Fibroblast of lung (primary cell): Measurements from ENCODE around the gene TBXA2R. TPM values are rescaled to one million over a fixed set of nuclear protein-coding genes. Genes with fewer than 3 reads are reported as not detected.

Experiments used
- DNase-seq, 2 donors: peaks; one replicate each; pipeline versions ENCODE4 v3.0.0 to v3.0.0-alpha.2; 2010; ENCODE audit warnings: low read depth in 2 of 2
- H2AFZ ChIP-seq: 2 replicates; pipeline ENCODE4 v1.5.1; 2012; ENCODE audit warnings: low read length, control low read depth, inconsistent platforms
- H3K27ac ChIP-seq: 2 replicates; pipeline ENCODE4 v1.5.1; 2011; ENCODE audit warnings: low read length, control low read depth; ENCODE audit not compliant: insufficient read depth
- H3K27me3 ChIP-seq: 2 replicates; pipeline ENCODE4 v1.5.1; 2011; ENCODE audit warnings: mild to moderate bottlenecking, low read length; ENCODE audit not compliant: control insufficient read depth, insufficient read depth
- H3K36me3 ChIP-seq: 2 replicates; pipeline ENCODE4 v1.5.1; 2011; ENCODE audit warnings: low read length; ENCODE audit not compliant: control insufficient read depth, insufficient read depth
- H3K4me1 ChIP-seq: 2 replicates; pipeline ENCODE4 v1.5.1; 2011; ENCODE audit warnings: low read length; ENCODE audit not compliant: control insufficient read depth, insufficient read depth; ENCODE audit errors: extremely low read depth
- H3K4me2 ChIP-seq: 2 replicates; pipeline ENCODE4 v1.5.1; 2011; ENCODE audit warnings: low read length, control low read depth; ENCODE audit not compliant: insufficient read depth; ENCODE audit errors: extremely low read depth
- H3K4me3 ChIP-seq, 4 experiments: fragments of 200-600 bp in 1 of 4; sonication (generic) in 1 of 4; replicated peaks in 1 of 4; 2 replicates each; pipeline ENCODE4 v1.5.1; 2011 to 2016; ENCODE audit warnings: low read length in 4 of 4, low read depth in 3 of 4, mild to moderate bottlenecking in 3 of 4, control low read depth in 2 of 4, inconsistent platforms in 1 of 4, mixed read lengths in 1 of 4; ENCODE audit not compliant: insufficient read depth in 1 of 4; ENCODE audit errors: control extremely low read depth in 1 of 4
- H3K79me2 ChIP-seq: 2 replicates; pipeline ENCODE4 v1.5.1; 2012; ENCODE audit warnings: mild to moderate bottlenecking, low read length, inconsistent platforms; ENCODE audit not compliant: control insufficient read depth, insufficient read depth
- H3K9ac ChIP-seq: 2 replicates; pipeline ENCODE4 v1.5.1; 2011; ENCODE audit warnings: mild to moderate bottlenecking, low read length, control low read depth; ENCODE audit not compliant: insufficient read depth
- H3K9me3 ChIP-seq: 2 replicates; pipeline ENCODE4 v1.5.1; 2012; ENCODE audit warnings: low read depth, low read length; ENCODE audit not compliant: control insufficient read depth, insufficient read depth
- H4K20me1 ChIP-seq: 2 replicates; pipeline ENCODE4 v1.5.1; 2011; ENCODE audit warnings: low read length; ENCODE audit not compliant: control insufficient read depth, insufficient read depth; ENCODE audit errors: extremely low read depth
- CTCF ChIP-seq, 2 donors: IDR thresholded peaks in 1 of 2; conservative IDR thresholded peaks in 1 of 2; 1 replicate in 1 of 2; 2 replicates in 1 of 2; pipeline ENCODE4 v1.5.1; 2011 to 2012; ENCODE audit warnings: low read length in 2 of 2, control low read depth in 1 of 2, inconsistent platforms in 1 of 2, low read depth in 1 of 2, mild to moderate bottlenecking in 1 of 2
- EZH2 ChIP-seq: IDR thresholded peaks from 2 replicates; pipeline ENCODE4 v1.5.1; 2012; ENCODE audit warnings: low read length, control low read depth, mild to moderate bottlenecking; ENCODE audit errors: missing control alignments
- polyA plus RNA-seq, 2 donors: library from polyadenylated mRNA; depleted of rRNA in 1 of 2; stranded (reverse) in 1 of 2; unstranded in 1 of 2; fragments of >200 nt; gene quantifications; 2 replicates each; pipeline ENCODE4 v1.2.1, GENCODE V29; 2011 to 2012; ENCODE audit warnings: missing spikeins in 1 of 2
- total RNA-seq: library from RNA; depleted of rRNA; stranded (reverse); fragments of >200 nt; gene quantifications from 2 replicates; pipeline ENCODE4 v1.2.1, GENCODE V29; 2014

Gene TBXA2R
- total and polyA plus RNA-seq, 2 donors (not counting 1 experiment from before 2014, with no cell fraction given), result 1.3 to 1.8 TPM

- Histone ChIP-seq H3K9me3 (no peaks in the 10 kb centered on the region), H3K27me3 (no peaks in the 10 kb centered on the region), H3K36me3 (peaks cover 15% of the 10 kb centered on the region), H3K4me1 (peaks cover 9% of the 10 kb centered on the region), H3K4me3 (peak overlapping the region in 1 of 4 experiments; percentile 63), H4K20me1 (no peaks in the 10 kb centered on the region), H3K9ac (no peak overlapping the region), H3K79me2 (no peaks in the 10 kb centered on the region), H2AFZ (no peak overlapping the region), H3K4me2 (no peak overlapping the region), H3K27ac (no peak overlapping the region)
- DNase-seq, result no peak
- TF ChIP-seq EZH2 (no peak), CTCF (conservative IDR thresholded peaks at IDR 0.05 in 1 of 2, IDR thresholded peaks at IDR 0.05 in 1 of 2; ENCODE audit: low read depth in 1 of 2, low read length in 2 of 2) (no peak)
These were observed 1.5 kb upstream of the TBXA2R start for GRCh38 chr19:3608079-3608641.

- peak in 1 of 2 donors; percentile 53 for DNase-seq
- Histone ChIP-seq H4K20me1 (no peaks in the 10 kb centered on the region), H3K4me1 (peaks cover 9% of the 10 kb centered on the region), H3K36me3 (peaks cover 11% of the 10 kb centered on the region), H2AFZ (no peak overlapping the region), H3K9ac (peak overlapping the region; percentile 40), H3K4me3 (peak overlapping the region; percentile 27 to 63 (median 44)), H3K27me3 (no peaks in the 10 kb centered on the region), H3K79me2 (no peaks in the 10 kb centered on the region), H3K9me3 (no peaks in the 10 kb centered on the region), H3K27ac (peak overlapping the region; percentile 50), H3K4me2 (peak overlapping the region; percentile 79)
- TF ChIP-seq CTCF (conservative IDR thresholded peaks at IDR 0.05 in 1 of 2, IDR thresholded peaks at IDR 0.05 in 1 of 2; ENCODE audit: low read depth in 1 of 2, low read length in 2 of 2) (no peak), EZH2 (no peak)
These were observed 816 bp upstream of the TBXA2R start for GRCh38 chr19:3607303-3608078.

GRCh38 chr19:3606174-3606689, 443 bp downstream of the TBXA2R start:
- H3K4me3 ChIP-seq, result peak overlapping the region; percentile 39 to 63 (median 45)
- no peaks in the 10 kb centered on the region for H3K79me2 ChIP-seq
- H3K4me1 ChIP-seq, result peaks cover 9% of the 10 kb centered on the region
- no peak for TF ChIP-seq EZH2
- TF ChIP-seq CTCF (conservative IDR thresholded peaks at IDR 0.05 in 1 of 2, IDR thresholded peaks at IDR 0.05 in 1 of 2; ENCODE audit: low read depth in 1 of 2, low read length in 2 of 2), result no peak
- no peak for DNase-seq
- no peak overlapping the region for H3K27ac ChIP-seq
- peaks cover 2% of the 10 kb centered on the region for H3K36me3 ChIP-seq
- H3K9ac ChIP-seq, result peak overlapping the region; percentile 58
- H3K27me3 ChIP-seq, result no peaks in the 10 kb centered on the region
- peak overlapping the region; percentile 79 for H3K4me2 ChIP-seq
- peak overlapping the region; percentile 71 for H2AFZ ChIP-seq
- H3K9me3 ChIP-seq, result no peaks in the 10 kb centered on the region
- no peaks in the 10 kb centered on the region for H4K20me1 ChIP-seq
